Neural progenitor cell (in vitro differentiated cells): ENCODE results near the gene TGM6.

ENCODE experiments used
- CTCF ChIP-seq: fragments of 200-600 bp; sonication (generic); IDR thresholded peaks from 2 replicates; pipeline ENCODE4 v1.5.1; 2017; ENCODE audit warnings: antibody characterized with exemption, mild to moderate bottlenecking
- EZH2phosphoT487 ChIP-seq: fragments of 200-600 bp; sonication (generic); IDR thresholded peaks from 2 replicates; pipeline ENCODE4 v1.6.1; 2017; ENCODE audit warnings: antibody characterized with exemption

GRCh38 chr20:2430538-2430937 is 49.8 kb downstream of the TGM6 start:
- no peak for TF ChIP-seq CTCF
- no peak for TF ChIP-seq EZH2phosphoT487
